ENCODE measurements around the gene CFAP97D1.

GRCh38 chr17:43767053-43767712 is 13.1 kb upstream of the CFAP97D1 start:
- TF ChIP-seq CTCF (IDR thresholded peaks at IDR 0.05) (no peak), POLR2AphosphoS5 (IDR thresholded peaks at IDR 0.05) (no peak), EP300 (IDR thresholded peaks at IDR 0.05; ENCODE audit: low read depth) (no peak)

Data from transverse colon (tissue), 4 donors.